SIG-M5 treated with dmso at 0.1 percent for 504 hours (cell line): ENCODE results near the gene ZNF732.
"Not testable (repeated sequence)": the region's sequence is repeated elsewhere in the genome, so short reads cannot be mapped to it uniquely, and the experiment has no call there.

ENCODE experiments used
- DNase-seq: peaks from one replicate; lab custom pipeline; 2025; ENCODE audit not compliant: unreplicated experiment; lab: John Stamatoyannopoulos, UW

The ZNF732 gene

GRCh38 chr4:304969-305680 is at the start of gene ZNF732:
TSS of gene ZNF732 (minus strand) at chr4:305474. CDS start at chr4:305310, 164 bp downstream.
- no peak for DNase-seq

DNA sequence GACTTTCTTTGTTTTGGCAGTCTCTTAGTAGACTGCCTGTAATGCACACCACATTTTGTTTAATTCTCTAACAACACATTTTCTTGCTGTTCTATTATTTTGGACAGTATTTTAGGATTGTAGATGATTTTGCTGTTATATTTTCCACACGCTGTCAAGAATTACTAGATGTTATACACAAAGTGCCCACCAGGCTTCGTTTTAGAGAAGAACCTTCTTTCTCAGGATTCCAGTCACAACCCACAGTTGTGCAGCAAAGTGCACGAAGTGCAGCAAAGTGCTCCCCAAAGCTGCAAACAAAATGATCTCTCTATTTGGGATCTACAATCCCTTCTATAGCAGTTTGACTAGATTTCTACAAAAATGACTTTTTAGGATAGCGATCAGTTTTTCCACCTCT is 34.7 kb upstream of the ZNF732 start:
- DNase-seq: no peak

DNA sequence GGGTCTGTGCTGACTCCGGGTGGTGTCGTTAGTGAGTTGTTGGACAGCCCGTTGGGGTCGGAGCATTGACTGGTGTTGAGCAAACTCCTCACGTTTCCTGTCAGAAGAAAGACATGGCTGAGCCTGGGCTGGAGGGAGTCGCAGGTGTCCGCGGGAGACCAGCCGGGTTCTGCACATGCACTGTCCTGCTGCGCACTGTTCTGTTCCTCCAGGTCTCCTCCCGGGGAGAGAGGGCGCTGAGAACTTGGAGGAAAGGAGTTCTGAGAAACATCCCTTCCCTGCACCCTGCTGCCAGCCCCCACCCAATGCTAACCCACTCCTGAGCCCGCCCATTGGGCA is 33.5 kb upstream of the ZNF732 start:
- DNase-seq: no peak

DNA sequence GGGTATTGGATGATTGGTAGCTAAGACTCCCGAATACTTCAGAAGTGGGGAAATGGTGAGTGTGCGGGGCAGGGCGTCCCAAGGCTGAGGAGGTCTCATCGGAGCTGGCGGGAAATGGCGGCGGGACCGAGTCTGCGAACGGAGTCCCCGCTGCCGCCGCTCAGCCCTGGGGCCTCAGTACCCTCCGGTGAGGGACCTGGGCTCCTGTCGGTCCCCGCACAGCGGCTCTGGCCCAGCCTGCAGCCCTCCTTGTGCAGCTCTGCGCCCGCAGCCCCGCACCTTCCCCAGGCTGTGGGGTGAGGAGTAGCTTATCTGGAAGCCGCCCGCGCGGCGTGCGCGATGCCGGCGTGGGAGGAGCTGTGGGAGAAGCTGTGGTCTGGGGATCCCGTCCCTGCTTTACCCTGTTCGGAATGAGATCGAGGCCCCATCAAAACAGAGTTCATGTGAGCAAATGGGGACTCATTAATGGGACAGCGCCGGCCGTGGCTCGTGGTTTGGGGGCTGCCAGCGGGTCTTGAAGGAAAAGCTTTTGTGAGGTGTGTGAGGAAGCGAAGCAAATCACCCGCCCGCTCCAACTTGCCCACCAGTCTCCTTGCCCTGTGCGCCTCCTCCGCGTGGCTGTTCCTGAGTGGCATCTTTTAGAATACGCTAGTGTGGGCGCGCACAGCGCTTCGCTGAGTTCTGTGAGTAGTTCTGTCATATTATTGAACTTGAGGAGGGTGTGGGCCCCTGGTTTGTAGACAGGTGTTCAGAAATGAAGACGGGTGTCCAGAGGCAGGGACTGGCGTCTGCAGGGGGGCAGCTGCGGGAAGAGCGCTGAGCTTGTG is 32.9 kb upstream of the ZNF732 start:
- DNase-seq: no peak

GRCh38 chr4:337143-337931 is 32.1 kb upstream of the ZNF732 start, which contains the start of gene ZNF141:
TSS of gene ZNF141 (plus strand) at chr4:337814. CDS start at chr4:337984, 170 bp downstream.
- peak; percentile 42 for DNase-seq

DNA sequence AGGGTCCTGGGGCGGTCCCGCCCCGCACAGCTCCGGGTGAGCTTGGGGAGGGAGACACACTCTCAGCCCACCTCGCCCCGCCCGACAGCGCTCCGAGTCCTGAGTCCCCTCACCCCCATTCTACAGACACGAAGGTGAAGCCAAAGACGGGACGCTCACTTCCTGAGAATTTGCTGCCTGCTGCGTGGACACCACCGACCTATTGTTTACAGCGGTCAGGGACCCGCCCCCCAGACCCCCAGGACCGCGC is 31.5 kb upstream of the ZNF732 start:
- DNase-seq: no peak

GRCh38 chr4:336099-336892 is 31.0 kb upstream of the ZNF732 start:
- no peak for DNase-seq

GRCh38 chr4:335515-335914 is 30.2 kb upstream of the ZNF732 start:
- DNase-seq: no peak

GRCh38 chr4:328729-329128 is 23.5 kb upstream of the ZNF732 start:
- no peak for DNase-seq

DNA sequence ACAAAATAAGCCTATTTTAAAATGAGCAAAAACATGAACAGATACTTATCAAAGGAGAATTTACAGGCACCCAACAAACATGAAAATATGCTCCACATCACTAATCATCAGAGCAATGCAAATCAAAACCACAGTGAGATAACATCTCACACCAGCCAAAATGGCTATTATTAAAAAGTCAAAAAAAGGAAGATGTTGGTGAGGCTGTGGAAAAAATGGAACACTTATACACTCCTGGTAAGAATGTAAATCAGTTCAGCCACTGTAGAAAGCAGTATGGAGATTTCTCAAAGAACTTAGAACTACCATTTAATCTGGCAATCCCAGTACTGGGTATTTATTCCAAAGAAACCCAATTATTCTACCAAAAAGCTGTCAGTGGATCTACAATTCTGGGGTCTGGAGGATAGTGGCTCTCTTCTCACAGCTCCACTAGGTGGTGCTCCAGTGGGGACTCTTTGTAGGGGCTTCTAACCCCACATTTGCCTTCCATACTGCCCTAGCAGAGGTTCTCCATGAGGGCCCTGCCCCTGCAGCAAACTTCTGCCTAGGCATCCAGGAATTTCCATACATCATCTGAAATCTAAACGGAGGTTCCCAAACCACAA is 9.1 kb upstream of the ZNF732 start:
- no peak for DNase-seq

DNA sequence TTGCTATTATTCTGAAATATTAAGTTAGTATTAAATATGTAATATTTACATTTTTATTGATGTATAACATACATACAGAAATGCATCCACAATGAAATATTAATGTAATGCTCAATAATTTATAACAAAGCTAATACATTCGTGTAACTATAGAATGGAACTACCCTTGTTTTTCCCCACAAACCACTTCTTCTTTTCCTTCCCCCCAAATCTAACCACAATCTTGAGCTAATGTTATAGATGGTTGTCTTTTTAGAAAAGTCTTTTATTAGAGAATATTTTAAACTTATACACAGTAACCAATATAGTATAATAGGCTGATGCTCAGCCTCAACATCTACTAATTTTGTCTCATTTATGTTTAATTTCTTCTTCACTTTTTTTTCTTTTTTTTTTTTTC is 4.5 kb upstream of the ZNF732 start:
- DNase-seq: no peak

- DNase-seq: no peak
These were observed 1.3 kb upstream of the ZNF732 start for GRCh38 chr4:306551-306961.

DNA sequence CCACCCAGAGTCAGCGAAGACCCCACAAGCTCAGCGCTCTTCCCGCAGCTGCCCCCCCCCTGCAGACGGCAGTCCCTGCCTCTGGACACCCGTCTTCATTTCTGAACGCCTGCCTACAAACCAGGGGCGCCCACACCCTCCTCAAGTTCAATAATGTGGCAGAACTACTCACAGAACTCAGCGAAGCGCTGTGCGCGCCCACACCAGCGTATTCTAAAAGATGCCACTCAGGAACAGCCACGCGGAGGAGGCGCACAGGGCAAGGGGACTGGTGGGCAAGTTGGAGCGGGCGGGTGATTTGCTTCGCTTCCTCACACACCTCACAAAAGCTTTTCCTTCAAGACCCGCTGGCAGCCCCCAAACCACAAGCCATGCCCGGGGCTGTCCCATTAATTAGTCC is 758 bp downstream of the ZNF732 start:
- not testable (repeated sequence) for DNase-seq

DNA sequence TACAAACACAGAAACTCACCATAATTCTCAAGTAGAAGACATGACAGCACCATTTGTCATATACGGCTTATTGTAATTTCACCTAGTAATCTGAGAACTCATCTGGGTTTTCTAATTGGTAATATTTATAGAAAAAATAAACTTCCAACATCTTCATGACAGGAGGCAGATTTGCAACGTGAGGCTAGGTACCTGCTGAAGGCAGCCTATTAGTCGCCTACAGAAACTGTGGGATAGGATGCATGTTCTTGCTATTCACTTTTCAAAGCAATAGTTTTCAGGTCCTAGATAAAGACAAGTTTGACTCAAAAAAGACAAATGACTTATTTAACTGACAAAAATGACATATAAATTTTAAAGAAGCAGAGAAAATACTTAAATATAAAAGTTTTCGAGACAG is 2.9 kb downstream of the ZNF732 start:
- no peak for DNase-seq

DNA sequence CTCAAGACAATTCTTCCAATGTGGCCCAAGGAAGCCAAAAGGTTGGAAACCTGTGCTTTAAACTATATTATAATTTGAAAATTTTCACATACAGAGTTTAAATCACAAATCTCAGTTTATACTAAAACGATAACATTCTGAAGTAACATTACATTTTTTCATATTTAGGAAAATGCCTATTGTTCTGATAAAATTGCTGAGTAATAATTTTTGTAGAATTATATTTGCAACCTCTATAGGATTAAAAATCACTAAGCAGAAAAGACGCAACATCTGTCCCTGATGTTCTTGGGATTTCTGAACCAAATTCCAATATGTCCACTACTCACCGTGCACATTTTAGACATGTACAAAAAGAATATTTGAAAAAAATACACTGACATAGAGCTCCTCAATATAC is 10.5 kb downstream of the ZNF732 start:
- no peak for DNase-seq

DNA sequence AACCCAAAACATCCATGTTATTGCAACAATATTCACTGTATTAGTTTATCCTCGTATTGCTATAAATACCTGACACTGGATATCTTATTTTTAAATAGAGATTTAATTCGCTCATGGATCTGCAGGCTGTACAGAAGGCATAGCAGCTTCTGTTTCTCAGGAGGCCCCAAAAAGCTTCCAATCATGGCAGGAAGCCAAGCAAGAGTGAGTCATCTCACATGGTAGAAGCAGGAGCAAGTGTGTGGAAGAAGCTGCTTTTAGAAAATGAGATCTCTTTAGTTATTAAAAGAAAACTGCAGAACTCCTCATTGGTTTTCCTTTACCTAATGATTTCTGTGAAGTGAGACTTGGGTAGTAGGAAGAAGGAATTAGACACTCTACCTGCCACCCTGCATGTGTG is 16.4 kb downstream of the ZNF732 start:
- DNase-seq: no peak

DNA sequence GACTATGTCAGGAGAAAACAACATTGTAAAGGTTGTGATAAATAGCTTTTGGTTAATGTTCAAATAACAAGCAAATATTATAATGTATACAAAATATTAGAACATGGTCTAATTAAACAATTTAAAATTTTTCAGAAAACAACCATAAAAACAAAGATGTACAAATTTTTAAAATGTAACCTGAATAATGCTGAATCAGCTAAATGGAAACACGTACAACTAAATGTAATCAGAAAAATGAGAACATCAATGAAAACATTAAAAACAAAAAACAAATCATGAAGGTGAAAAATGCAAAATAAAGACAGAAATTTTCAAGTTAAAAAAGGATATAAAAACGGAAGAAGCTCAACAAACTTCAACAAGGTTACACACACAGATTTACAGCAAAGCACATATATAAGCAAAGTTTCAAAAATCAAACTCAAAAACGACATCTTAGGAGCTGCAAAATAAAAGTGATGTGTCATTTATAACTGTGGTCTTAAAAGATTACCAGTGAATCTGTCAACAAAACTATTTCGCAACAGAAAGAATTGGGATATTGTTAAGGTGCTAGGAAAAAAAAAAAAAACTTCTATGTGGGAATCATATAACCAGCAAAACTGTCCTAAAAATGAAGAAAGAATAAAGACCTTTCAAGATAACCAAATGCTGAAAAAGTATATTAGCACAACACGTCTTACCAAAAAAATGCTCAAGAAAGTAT is 31.8 kb downstream of the ZNF732 start:
- DNase-seq: no peak

DNA sequence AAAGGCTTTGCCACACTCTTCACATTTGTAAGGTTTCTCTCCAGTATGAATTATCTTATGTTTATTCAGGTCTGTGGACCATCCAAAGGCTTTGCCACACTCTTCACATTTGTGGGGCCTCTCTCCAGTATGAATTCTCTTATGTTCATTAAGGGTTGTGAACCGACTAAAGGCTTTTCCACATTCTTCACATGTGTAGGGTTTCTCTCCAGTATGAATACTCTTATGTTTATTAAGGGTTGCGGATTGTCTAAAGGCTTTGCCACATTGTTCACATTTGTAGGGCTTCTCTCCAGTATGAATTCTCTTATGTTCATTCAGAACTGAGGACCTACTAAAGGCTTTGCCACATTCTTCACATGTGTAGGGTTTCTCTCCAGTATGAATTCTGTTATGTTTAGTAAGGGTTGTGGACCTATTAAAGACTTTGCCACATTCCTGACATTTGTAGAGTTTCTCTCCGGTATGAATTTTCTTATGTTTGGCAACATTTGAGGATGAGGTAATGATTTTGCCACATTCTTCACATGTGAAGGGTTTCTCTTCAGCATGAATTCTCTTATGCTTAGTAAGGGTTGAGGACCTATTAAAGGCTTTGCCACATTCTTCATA is 33.7 kb downstream of the ZNF732 start:
- no peak for DNase-seq

DNA sequence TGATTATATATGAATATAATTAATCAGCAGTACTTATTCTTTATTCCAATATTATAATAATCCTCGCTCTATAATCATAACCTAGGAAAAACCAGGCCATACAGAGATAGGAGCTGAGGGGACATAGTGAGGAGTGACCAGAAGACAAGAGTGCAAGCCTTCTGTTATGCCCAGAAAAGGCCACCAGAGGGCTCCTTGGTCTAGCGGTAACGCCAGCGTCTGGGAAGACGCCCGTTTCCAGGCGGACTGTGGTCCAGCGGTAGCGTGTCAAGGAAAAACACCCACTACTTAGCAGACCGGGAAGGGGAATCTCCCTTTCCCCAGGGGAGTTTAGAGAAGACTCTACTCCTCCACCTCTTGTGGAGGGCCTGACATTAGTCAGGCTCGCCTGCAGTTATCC is 46.0 kb downstream of the ZNF732 start:
- not testable (repeated sequence) for DNase-seq

DNA sequence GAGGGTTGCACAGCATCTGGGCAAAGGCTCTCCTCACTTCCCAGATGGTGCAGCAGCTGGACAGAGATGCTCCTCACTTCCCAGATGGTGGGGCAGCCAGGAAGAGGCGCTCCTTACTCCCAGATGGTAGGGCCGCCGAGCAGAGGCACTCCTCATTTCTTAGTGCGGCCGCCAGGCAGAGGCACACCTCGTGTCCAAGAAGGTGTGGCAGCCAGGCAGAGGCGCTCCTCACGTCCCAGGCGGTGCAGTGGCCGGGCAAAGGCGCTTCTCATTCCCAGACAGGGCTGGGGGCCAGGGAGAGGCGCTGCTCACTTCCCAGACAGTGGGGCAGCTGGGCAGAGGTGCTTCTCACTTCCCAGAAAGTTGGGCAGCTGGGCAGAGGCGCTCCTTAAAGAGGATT is 48.8 kb downstream of the ZNF732 start:
- no peak for DNase-seq
